IMR-90 (cell line): ENCODE measurements around the gene GLIS1. TPM values are rescaled to one million over a fixed set of nuclear protein-coding genes. Genes with fewer than 3 reads are reported as not detected.

Experiments
- ATAC-seq: fragments of 200-7000 bp; cut with Tn5 transposase; 2 replicates; pipeline ENCODE4 v1.9.1; 2020; ENCODE audit warnings: low read depth, mild to moderate bottlenecking, moderate library complexity
- BruUV-seq: library from RNA; stranded (reverse); fragments of 400-500 nt; replicated peaks from 2 replicates; lab custom pipeline; 2021; lab: Mats Ljungman, UMichigan
- CTCF ChIA-PET: fragments of 300-600 bp; formaldehyde crosslinking; extraction: SDS; loops from one replicate; lab custom pipeline; 2021; ENCODE audit warnings: antibody characterized with exemption; lab: Yijun Ruan, JAX
- POLR2A ChIA-PET: fragments of 300-600 bp; sonication (Branson Sonifier 250); formaldehyde crosslinking; loops from one replicate; lab custom pipeline; 2022; ENCODE audit warnings: antibody characterized with exemption; ENCODE audit not compliant: unreplicated experiment; lab: Charles Lee
- DNase-seq: peaks from one replicate; pipeline ENCODE4 v3.0.0; 2013
- H2AFZ ChIP-seq: replicated peaks from 2 replicates; pipeline ENCODE3; 2013; ENCODE audit warnings: low read length, mild to moderate bottlenecking; ENCODE audit not compliant: poor library complexity
- H2AK5ac ChIP-seq: 2 replicates; pipeline ENCODE4 v1.6.1; 2013; ENCODE audit warnings: low read depth, low read length, inconsistent platforms
- H2AK9ac ChIP-seq: replicated peaks from 2 replicates; pipeline ENCODE3; 2013; ENCODE audit warnings: mild to moderate bottlenecking, low read depth, low read length, moderate library complexity; ENCODE audit not compliant: poor library complexity
- H2BK120ac ChIP-seq: 2 replicates; pipeline ENCODE4 v1.6.1; 2013; ENCODE audit warnings: low read depth, low read length, inconsistent platforms
- H2BK15ac ChIP-seq: 3 replicates; pipeline ENCODE4 v1.6.1; 2013; ENCODE audit warnings: low read depth, low read length, inconsistent platforms
- H2BK20ac ChIP-seq: 2 replicates; pipeline ENCODE4 v1.6.1; 2013; ENCODE audit warnings: low read depth, mild to moderate bottlenecking, inconsistent platforms, low read length, moderate library complexity
- H2BK5ac ChIP-seq: 2 replicates; pipeline ENCODE4 v1.6.1; 2013; ENCODE audit warnings: mild to moderate bottlenecking, low read depth, low read length, inconsistent platforms; ENCODE audit not compliant: poor library complexity, severe bottlenecking
- H3K14ac ChIP-seq: replicated peaks from 2 replicates; pipeline ENCODE4 v1.6.1; 2013; ENCODE audit warnings: low read depth, low read length, inconsistent platforms
- H3K18ac ChIP-seq: 2 replicates; pipeline ENCODE4 v1.6.1; 2013; ENCODE audit warnings: low read depth, low read length, control low read depth
- H3K23ac ChIP-seq: 2 replicates; pipeline ENCODE4 v1.6.1; 2013; ENCODE audit warnings: low read depth, low read length, inconsistent platforms
- H3K27ac ChIP-seq: 2 replicates; pipeline ENCODE4 v1.5.1; 2013; ENCODE audit warnings: mild to moderate bottlenecking, control low read depth, low read length; ENCODE audit not compliant: insufficient read depth
- H3K27me3 ChIP-seq: 2 replicates; pipeline ENCODE4 v1.6.1; 2013; ENCODE audit warnings: low read length; ENCODE audit not compliant: control insufficient read depth, insufficient read depth
- H3K36me3 ChIP-seq: 2 replicates; pipeline ENCODE4 v1.6.1; 2013; ENCODE audit warnings: low read length, mixed read lengths; ENCODE audit not compliant: control insufficient read depth, insufficient read depth
- H3K4ac ChIP-seq: 2 replicates; pipeline ENCODE4 v1.6.1; 2013; ENCODE audit warnings: low read depth, low read length, inconsistent platforms
- H3K4me1 ChIP-seq: 2 replicates; pipeline ENCODE4 v1.6.1; 2013; ENCODE audit warnings: low read length, mixed read lengths; ENCODE audit not compliant: control insufficient read depth, insufficient read depth
- H3K4me2 ChIP-seq: 2 replicates; pipeline ENCODE4 v1.6.1; 2013; ENCODE audit warnings: low read depth, mild to moderate bottlenecking, control low read depth, low read length, moderate library complexity
- H3K4me3 ChIP-seq: 2 replicates; pipeline ENCODE4 v1.5.1; 2013; ENCODE audit warnings: low read depth, mild to moderate bottlenecking, control low read depth, low read length, moderate library complexity; ENCODE audit not compliant: insufficient read depth
- H3K56ac ChIP-seq: 2 replicates; pipeline ENCODE4 v1.6.1; 2013; ENCODE audit warnings: low read length, inconsistent platforms; ENCODE audit not compliant: insufficient read depth; ENCODE audit errors: extremely low read depth
- H3K79me1 ChIP-seq, 2 experiments: 2 replicates each; pipeline ENCODE4 v1.6.1; 2013; ENCODE audit warnings: low read length in 2 of 2, inconsistent platforms in 1 of 2, low read depth in 1 of 2
- H3K9ac ChIP-seq: 2 replicates; pipeline ENCODE4 v1.6.1; 2013; ENCODE audit warnings: low read depth, low read length, control low read depth
- H3K9me1 ChIP-seq: 2 replicates; pipeline ENCODE4 v1.6.1; 2013; ENCODE audit warnings: low read length, inconsistent platforms; ENCODE audit not compliant: insufficient read depth
- H3K9me3 ChIP-seq: 2 replicates; pipeline ENCODE4 v1.6.1; 2013; ENCODE audit warnings: low read length; ENCODE audit not compliant: control insufficient read depth, insufficient read depth
- H4K20me1 ChIP-seq: 2 replicates; pipeline ENCODE4 v1.6.1; 2013; ENCODE audit warnings: low read length, inconsistent platforms; ENCODE audit not compliant: insufficient read depth
- H4K5ac ChIP-seq: 2 replicates; pipeline ENCODE4 v1.6.1; 2013; ENCODE audit warnings: mild to moderate bottlenecking, low read depth, low read length, control low read depth
- H4K8ac ChIP-seq, 2 experiments: 2 replicates each; pipeline ENCODE4 v1.6.1; 2013; ENCODE audit warnings: low read depth in 2 of 2, low read length in 2 of 2, control low read depth in 1 of 2, inconsistent platforms in 1 of 2
- H4K91ac ChIP-seq: 2 replicates; pipeline ENCODE4 v1.6.1; 2013; ENCODE audit warnings: low read depth, low read length, inconsistent platforms; ENCODE audit not compliant: insufficient read depth
- BHLHE40 ChIP-seq: fragments of 150-350 bp; IDR thresholded peaks from 2 replicates; pipeline ENCODE4 v1.6.1; 2016; ENCODE audit warnings: mild to moderate bottlenecking, low read depth, low read length
- CEBPB ChIP-seq: IDR thresholded peaks from 2 replicates; pipeline ENCODE4 v1.6.1; 2012; ENCODE audit warnings: low read depth, low read length, improper control_type of control experiment
- CHD1 ChIP-seq: IDR thresholded peaks from 2 replicates; pipeline ENCODE4 v1.6.1; 2012; ENCODE audit warnings: low read depth, low read length, improper control_type of control experiment
- FOS ChIP-seq: fragments of 150-350 bp; IDR thresholded peaks from 2 replicates; pipeline ENCODE4 v1.6.1; 2016; ENCODE audit warnings: low read depth, low read length
- MAFK ChIP-seq: IDR thresholded peaks from 2 replicates; pipeline ENCODE4 v1.6.1; 2012; ENCODE audit warnings: low read depth, low read length, improper control_type of control experiment
- MAZ ChIP-seq: IDR thresholded peaks from 2 replicates; pipeline ENCODE4 v1.6.1; 2012; ENCODE audit warnings: low read depth, mild to moderate bottlenecking, low read length, improper control_type of control experiment, moderate library complexity, borderline replicate concordance
- MXI1 ChIP-seq: IDR thresholded peaks from 2 replicates; pipeline ENCODE4 v1.6.1; 2012; ENCODE audit warnings: low read depth, mild to moderate bottlenecking, low read length, moderate library complexity, borderline replicate concordance
- NFE2L2 ChIP-seq: fragments of 150-350 bp; IDR thresholded peaks from 2 replicates; pipeline ENCODE4 v1.6.1; 2016; ENCODE audit warnings: low read depth, mild to moderate bottlenecking, low read length
- POLR2A ChIP-seq: IDR thresholded peaks from 2 replicates; pipeline ENCODE4 v1.6.1; 2012; ENCODE audit warnings: mild to moderate bottlenecking, low read depth, low read length
- RAD21 ChIP-seq: IDR thresholded peaks from 2 replicates; pipeline ENCODE4 v1.6.1; 2012; ENCODE audit warnings: low read length, improper control_type of control experiment
- RCOR1 ChIP-seq: IDR thresholded peaks from 2 replicates; pipeline ENCODE4 v1.6.1; 2012; ENCODE audit warnings: mild to moderate bottlenecking, low read length, improper control_type of control experiment; ENCODE audit not compliant: insufficient replicate concordance
- RFX5 ChIP-seq: IDR thresholded peaks from 2 replicates; pipeline ENCODE4 v1.8.0; 2012; ENCODE audit warnings: low read depth, mild to moderate bottlenecking, low read length, moderate library complexity
- SMC3 ChIP-seq: fragments of 150-350 bp; IDR thresholded peaks from 2 replicates; pipeline ENCODE4 v1.6.1; 2016; ENCODE audit warnings: low read depth, mild to moderate bottlenecking, antibody characterized with exemption, low read length, moderate library complexity
- WGBS, 2 experiments: methylation state at CpG; one replicate each; pipeline versions ENCODE4 v1.1.5 to v1.1.7; 2013; ENCODE audit warnings: missing lambda C conversion rate in 2 of 2; ENCODE audit not compliant: insufficient read length in 1 of 2; ENCODE audit errors: extremely low coverage in 2 of 2; 5-methylcytosine and 5-hydroxymethylcytosine counted together
- dilution Hi-C: fragments of 300-500 bp; cut with HindIII; formaldehyde crosslinking; loops from one replicate; pipeline ENCODE4 v1.14.3; 2018; ENCODE audit warnings: low sequenced_read_pairs; ENCODE audit not compliant: unreplicated experiment
- in situ Hi-C: fragments of 300-500 bp; cut with MboI; formaldehyde crosslinking; loops from 3 replicates; pipeline ENCODE4 v1.14.3; 2019; ENCODE audit warnings: low sequenced_read_pairs, inconsistent platforms, mixed read lengths
- intact Hi-C: fragments of 100-400 bp; cut with micrococcal nuclease; formaldehyde crosslinking; loops from 2 replicates; pipeline ENCODE4 v1.10.0; 2022
- polyA plus RNA-seq, 3 experiments: library from polyadenylated mRNA; depleted of rRNA; stranded (reverse); fragments of >200 nt; gene quantifications; 2 replicates each; pipeline ENCODE4 v1.2.3, GENCODE V29; 2012; ENCODE audit warnings: low replicate concordance in 1 of 3
- total RNA-seq: library from RNA; depleted of rRNA; stranded (reverse); fragments of >200 nt; gene quantifications from 2 replicates; pipeline ENCODE4 v1.2.3, GENCODE V29; 2012
- TF ChIP-seq, protein P1 (sequence below): conservative IDR thresholded peaks from 2 replicates; pipeline ENCODE4 v1.5.1; 2012; ENCODE audit warnings: mild to moderate bottlenecking, low read depth, low read length, improper control_type of control experiment
- TF ChIP-seq, protein P2 (sequence below): fragments of 150-350 bp; IDR thresholded peaks from 2 replicates; pipeline ENCODE4 v1.6.1; 2017; ENCODE audit warnings: mild to moderate bottlenecking, antibody characterized with exemption, low read length, low read depth
- TF ChIP-seq, protein P3 (sequence below): fragments of 150-350 bp; IDR thresholded peaks from 2 replicates; pipeline ENCODE4 v1.6.1; 2016; ENCODE audit warnings: low read depth, mild to moderate bottlenecking, low read length, moderate library complexity, borderline replicate concordance

GLIS1 gene
- total and polyA plus RNA-seq, 2 of the 4 experiments (the other 2 are of a cell fraction): 0.18 to 2.3 TPM

DNA sequence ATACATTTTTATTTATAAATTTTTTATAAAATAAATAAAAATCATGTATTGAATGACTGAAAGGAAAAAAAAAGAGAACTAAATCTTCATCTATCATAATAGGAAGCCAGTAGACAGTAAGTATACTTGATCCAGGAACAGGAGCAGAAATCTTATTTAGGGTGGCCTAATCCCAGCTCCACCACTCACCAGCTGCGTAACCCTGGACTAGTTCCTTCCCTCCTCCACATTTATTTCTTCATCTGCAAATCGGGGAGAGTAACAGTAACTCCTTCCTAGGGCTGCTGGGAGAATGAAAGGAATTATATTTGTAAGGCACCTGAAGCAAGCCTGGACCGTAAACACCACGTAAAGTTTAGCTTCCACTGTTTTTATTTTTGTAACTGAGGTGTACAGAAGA lies 17.9 kb downstream of the GLIS1 start:
- Histone ChIP-seq H3K4ac (no peak overlapping the region), H3K79me1 (peaks cover 12 to 21% of the 10 kb centered on the region in 2 experiments), H3K4me3 (no peak overlapping the region), H3K14ac (no peak overlapping the region), H3K9me3 (no peaks in the 10 kb centered on the region), H2BK5ac (no peak overlapping the region), H2AK5ac (no peak overlapping the region), H4K8ac (no peak overlapping the region), H3K9ac (no peak overlapping the region), H2AK9ac (no peak overlapping the region), H3K4me2 (no peak overlapping the region), H3K18ac (no peak overlapping the region), H3K27ac (no peak overlapping the region), H4K5ac (no peak overlapping the region), H2BK20ac (no peak overlapping the region), H2BK120ac (no peak overlapping the region), H3K27me3 (no peaks in the 10 kb centered on the region), H3K23ac (no peak overlapping the region), H2BK15ac (no peak overlapping the region), H3K4me1 (peaks cover 3% of the 10 kb centered on the region; the same call in 1 of the 2 replicates), H3K9me1 (peaks cover 6% of the 10 kb centered on the region; the same call in 1 of the 2 replicates), H4K91ac (no peak overlapping the region), H2AFZ (no peak overlapping the region), H4K20me1 (peaks cover 6% of the 10 kb centered on the region; the same call in 1 of the 2 replicates), H3K36me3 (no peaks in the 10 kb centered on the region), H3K56ac (no peak overlapping the region)
- in situ Hi-C loops: no loop called here
- WGBS, 2 experiments: no CpG with 5 or more reads among the region's 4 CpGs
- dilution Hi-C loops: no loop called here
- no peak for ATAC-seq
- intact Hi-C loops: no loop called here
- ChIA-PET CTCF (interaction anchor here (1.0 kb wide), 1 partner anchor 11 kb away, joined by 3 read pairs; no protein-coding TSS in a partner anchor), POLR2A (no interaction called here)
- no peak for TF ChIP-seq CEBPB
- no peak for TF ChIP-seq MAFK
- no peak for TF ChIP-seq RAD21
- no peak for TF ChIP-seq RCOR1
- TF ChIP-seq MXI1: no peak
- TF ChIP-seq MAZ: no peak
- no peak for TF ChIP-seq SMC3
- TF ChIP-seq, protein P1, sequence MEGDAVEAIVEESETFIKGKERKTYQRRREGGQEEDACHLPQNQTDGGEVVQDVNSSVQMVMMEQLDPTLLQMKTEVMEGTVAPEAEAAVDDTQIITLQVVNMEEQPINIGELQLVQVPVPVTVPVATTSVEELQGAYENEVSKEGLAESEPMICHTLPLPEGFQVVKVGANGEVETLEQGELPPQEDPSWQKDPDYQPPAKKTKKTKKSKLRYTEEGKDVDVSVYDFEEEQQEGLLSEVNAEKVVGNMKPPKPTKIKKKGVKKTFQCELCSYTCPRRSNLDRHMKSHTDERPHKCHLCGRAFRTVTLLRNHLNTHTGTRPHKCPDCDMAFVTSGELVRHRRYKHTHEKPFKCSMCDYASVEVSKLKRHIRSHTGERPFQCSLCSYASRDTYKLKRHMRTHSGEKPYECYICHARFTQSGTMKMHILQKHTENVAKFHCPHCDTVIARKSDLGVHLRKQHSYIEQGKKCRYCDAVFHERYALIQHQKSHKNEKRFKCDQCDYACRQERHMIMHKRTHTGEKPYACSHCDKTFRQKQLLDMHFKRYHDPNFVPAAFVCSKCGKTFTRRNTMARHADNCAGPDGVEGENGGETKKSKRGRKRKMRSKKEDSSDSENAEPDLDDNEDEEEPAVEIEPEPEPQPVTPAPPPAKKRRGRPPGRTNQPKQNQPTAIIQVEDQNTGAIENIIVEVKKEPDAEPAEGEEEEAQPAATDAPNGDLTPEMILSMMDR: no peak
- TF ChIP-seq NFE2L2: no peak
- TF ChIP-seq, protein P2, sequence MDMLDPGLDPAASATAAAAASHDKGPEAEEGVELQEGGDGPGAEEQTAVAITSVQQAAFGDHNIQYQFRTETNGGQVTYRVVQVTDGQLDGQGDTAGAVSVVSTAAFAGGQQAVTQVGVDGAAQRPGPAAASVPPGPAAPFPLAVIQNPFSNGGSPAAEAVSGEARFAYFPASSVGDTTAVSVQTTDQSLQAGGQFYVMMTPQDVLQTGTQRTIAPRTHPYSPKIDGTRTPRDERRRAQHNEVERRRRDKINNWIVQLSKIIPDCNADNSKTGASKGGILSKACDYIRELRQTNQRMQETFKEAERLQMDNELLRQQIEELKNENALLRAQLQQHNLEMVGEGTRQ: no peak
- TF ChIP-seq, protein P3, sequence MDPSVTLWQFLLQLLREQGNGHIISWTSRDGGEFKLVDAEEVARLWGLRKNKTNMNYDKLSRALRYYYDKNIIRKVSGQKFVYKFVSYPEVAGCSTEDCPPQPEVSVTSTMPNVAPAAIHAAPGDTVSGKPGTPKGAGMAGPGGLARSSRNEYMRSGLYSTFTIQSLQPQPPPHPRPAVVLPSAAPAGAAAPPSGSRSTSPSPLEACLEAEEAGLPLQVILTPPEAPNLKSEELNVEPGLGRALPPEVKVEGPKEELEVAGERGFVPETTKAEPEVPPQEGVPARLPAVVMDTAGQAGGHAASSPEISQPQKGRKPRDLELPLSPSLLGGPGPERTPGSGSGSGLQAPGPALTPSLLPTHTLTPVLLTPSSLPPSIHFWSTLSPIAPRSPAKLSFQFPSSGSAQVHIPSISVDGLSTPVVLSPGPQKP: no peak
- no peak for TF ChIP-seq FOS
- no peak for TF ChIP-seq BHLHE40
- TF ChIP-seq RFX5: no peak
- TF ChIP-seq POLR2A: no peak
- TF ChIP-seq CHD1: no peak
- DNase-seq: no peak
- BruUV-seq: no TSS peak
